ENCODE measurements around the gene IQCK. TPM values are rescaled to one million over a fixed set of nuclear protein-coding genes. Genes with fewer than 3 reads are reported as not detected.

IQCK gene
- total RNA-seq, 1 experiment from 2014 or later, result 24.1 TPM

Other genes with a start within 250 kb of the IQCK start
- gene GDE1, start 196.2 kb upstream of the IQCK start, total RNA-seq (2014; rRNA removed; shearing (Covaris generic); ENCODE audit: low replicate concordance), result 85.5 and 97.7 TPM in 2 replicates
- 8.6 and 10.1 TPM in 2 replicates for gene CCP110, start 194.3 kb upstream of the IQCK start, total RNA-seq (2014; rRNA removed; shearing (Covaris generic); ENCODE audit: low replicate concordance)
- 16.3 and 20.7 TPM in 2 replicates for gene VPS35L, start 162.6 kb upstream of the IQCK start, total RNA-seq (2014; rRNA removed; shearing (Covaris generic); ENCODE audit: low replicate concordance)
- 12.2 and 15.8 TPM in 2 replicates for gene KNOP1, start within 50 bp of the IQCK start, total RNA-seq (2014; rRNA removed; shearing (Covaris generic); ENCODE audit: low replicate concordance)
- gene GPRC5B, start 166.6 kb downstream of the IQCK start, total RNA-seq (2014; rRNA removed; shearing (Covaris generic); ENCODE audit: low replicate concordance), result 37.1 and 43.6 TPM in 2 replicates